Stimulated activated CD4-positive, alpha-beta T cell treated with anti-CD3 and anti-CD28 coated beads, Interleukin-15, amount 100 ng/mL, for 1 hour (primary cell): Measurements from ENCODE around the gene PMPCA.

Source experiments
- DNase-seq, 2 donors: peaks; one replicate each; pipeline ENCODE4 v3.0.0-alpha.2; 2020; ENCODE audit warnings: low read depth in 1 of 2, low spot score in 1 of 2

The PMPCA gene

DNA sequence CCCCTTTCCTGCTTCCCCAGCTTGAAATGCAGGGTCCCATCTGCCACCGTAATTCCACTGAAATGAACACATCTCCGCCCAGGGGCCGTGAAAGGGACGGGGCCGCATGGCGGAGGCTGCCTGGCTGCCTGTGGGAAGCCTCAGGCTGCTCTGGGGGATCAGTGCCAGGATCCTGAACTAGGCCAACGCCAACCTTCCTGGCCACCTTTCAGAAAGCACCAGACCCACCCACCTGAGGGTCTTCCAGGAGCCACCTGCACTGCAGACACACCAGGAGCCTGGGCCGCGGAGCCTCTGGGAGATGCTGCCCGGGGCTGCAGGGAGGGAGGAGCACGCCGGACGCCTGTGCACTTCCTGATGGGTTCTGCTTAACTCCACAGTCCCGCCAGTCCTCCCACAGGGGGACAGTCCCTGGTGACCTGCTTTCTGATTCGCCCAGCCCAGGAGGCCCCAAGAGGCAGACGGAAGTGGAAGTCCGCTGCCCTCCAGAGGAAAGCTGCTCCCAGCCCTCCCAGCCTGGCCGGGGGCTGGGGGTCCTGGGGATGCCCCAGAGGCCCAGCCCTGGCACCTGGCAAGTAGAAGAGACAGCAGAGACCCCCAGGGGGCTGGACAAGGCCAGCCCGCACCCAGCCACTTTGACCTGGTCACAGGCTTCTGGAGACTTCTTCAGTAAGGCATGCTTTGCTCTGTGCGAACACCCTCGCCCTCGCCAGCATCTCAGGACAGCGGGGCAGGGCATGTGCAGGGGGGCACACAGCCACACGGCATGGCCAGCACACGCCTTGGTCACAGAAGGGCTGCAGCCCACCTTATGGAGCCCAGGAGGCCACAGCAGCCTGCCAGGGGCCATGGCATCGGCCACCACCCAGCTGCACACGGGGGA lies 36.9 kb upstream of the PMPCA start, which contains the start of gene CARD9:
CARD9 (minus strand) TSS at position 370 of the 883 bp plus-strand sequence. CDS start 1,591 bp downstream, outside the sequence.
- DNase-seq, result no peak

DNA sequence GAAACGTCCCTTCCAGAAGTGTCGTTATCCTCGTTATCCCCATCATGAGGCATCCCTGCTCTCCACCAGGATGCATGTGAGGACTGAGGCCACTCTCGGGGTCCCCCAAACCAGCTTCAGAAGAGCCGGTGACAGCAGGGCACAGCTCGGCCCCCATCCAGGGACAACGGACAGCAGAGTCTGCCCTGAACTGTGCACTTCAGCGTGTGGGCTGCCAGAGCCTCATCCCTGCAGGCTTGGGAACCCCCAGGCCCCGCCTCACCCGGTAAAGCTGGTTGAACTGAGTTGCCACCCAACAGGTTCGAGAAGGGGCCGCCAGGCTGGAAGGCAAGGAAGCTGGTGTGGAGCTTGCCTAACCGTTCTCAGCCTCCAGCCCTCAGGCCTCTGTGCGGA lies 36.3 kb upstream of the PMPCA start:
- no peak for DNase-seq

DNA sequence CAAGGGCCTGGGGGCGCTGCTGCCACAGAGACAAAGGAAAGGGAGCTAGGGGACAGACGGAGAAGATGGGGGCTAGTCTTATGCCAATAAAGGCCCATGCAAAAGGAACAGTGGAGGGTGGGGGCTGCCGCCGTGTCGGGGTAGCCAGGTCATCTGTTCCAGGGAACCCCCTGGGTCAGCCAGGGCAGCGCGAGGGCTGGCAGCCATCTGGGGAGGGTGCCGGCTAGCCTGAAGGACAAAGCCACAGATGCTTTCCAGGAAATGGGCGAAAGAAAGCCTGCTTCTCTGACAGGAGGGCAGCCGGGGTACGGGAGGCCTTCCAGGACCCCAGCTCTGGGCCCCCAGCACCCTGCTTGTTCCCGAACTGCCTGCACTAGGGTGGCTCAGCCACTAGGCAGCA lies 35.4 kb upstream of the PMPCA start:
- no peak for DNase-seq

DNA sequence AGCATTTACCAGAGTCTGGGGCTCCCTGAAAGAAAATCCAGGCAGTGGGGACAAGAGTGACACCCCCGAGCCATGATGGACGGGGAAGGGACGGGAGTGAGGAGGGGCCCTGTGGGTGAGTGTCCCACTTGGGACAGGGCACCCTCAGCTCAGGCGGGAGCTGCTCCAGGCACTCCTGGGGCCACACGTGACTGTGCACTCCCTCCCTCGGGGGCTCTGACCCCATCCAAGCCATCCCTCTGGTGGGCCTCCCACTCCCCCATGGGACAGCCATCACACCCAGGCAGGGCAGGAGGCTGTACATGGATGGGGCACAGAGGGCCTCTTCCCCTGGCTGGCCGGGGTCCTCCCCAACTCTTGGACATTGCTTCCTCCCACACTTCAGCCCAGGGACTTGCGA lies 34.0 kb upstream of the PMPCA start:
- DNase-seq, result no peak

DNA sequence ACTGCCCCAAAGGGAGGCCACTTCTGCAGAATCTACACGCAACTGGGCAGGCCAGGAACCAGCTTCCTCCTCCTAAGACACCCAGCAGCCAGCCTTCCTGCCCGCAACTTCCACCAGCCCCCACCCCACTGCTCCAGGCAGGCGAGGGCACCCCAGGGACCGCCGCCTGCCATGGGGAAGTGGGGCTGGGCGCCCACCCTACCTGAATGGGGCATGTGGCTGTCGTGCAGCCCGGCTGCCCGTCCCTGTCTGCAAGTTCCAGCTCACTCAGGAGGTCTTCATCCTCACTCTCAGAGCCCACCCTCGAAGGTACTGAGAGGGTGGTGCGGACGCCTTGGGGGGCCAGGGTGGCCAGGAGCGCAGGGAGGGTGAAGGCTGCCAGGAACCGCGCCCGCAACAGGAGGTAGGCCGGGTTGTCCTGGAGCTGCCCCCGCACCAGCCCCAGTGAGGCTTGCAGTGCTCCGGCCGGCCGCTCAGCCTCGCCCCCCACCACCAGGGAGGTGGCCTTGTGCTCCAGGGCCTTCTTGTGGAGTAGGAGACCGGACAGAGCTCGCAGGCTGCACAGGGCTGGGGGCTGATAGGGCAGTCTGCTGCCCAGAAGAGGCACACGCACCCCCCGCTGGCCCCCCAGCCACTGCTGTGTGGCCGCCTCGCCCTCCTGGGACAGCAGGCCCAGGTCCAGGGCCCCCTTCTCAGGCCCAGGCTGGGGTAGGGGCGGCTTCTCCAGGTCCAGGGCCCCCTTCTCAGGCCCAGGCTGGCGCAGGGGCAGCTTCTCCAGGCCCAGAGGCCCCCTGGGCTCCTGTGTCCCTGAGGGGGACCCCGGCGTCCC lies 32.9 kb upstream of the PMPCA start:
- DNase-seq, result no peak

DNA sequence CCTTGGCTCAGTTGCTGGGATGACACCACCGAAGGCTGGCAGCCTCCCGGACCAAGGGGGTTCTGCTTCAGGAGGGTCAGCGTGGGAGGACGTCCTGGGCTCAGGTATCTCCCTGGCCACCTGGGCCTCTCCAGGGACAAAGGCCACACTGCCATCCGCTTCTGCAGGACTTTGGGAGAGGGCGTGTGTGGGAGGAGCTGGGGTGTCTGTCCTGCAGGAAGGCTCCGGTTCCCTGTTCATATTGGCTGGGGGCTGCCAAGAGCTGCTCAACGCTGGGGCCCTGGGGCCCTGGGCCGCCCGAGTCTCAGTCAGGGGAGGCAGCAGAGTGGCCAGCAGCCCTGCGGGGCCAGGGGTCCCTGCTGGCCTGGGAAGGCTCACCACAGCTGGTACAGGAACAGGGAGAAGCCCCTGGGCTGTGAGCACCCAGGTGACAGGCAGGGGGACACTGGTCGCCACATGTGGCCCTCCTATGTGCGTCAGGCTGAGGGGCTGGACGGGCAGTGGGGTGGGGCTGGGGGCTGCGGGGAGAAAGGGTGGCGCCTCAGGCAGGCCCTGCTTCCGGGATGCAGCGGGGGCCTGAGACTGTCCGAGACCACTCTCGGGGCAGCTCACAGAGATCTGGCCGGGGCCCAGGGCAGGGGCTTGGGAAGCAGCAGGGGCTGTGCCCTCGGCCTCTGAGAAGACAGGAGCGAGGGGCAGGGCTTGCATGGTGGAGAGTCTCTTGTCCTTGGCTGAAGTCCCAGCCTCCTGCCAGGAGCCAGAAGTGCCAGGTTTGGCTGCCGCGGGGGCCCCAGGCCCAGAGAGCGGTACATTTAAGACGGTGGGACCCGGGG lies 32.1 kb upstream of the PMPCA start:
- no peak for DNase-seq

DNA sequence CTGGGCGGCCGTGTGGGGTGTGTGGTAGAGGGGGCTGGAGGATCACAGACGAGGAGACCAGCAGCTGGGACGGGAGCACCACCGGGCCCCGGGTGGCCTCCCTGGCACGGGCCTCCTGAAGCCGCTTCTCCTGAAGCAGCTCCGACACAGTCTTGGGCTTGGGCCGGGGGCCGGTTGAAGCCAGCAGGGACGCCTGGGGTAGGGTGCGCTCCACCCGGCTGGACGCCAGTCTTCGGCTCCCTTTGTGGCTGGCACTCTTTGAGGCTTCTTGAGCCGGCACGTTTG lies 31.5 kb upstream of the PMPCA start:
- no peak for DNase-seq

DNA sequence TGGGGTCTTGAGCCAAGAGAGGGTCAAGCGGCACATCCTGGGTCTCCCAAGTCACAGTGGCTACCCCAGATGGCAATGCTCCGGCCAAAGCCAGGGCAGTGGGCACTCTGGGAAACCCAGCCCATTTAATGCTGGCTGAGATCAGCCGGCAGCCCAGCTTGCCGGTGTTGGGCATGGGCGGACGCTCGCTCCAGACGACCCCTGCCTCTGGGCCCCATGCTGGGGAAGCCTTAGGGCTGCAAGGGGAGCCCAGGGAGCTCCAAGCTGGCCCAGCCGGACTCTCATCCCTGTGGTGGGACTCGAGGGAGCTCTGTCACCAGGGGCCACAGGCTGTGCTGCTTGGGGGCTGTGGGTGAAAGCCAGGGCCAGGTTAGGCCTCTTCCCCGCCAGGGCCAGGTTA lies 31.1 kb upstream of the PMPCA start:
- no peak for DNase-seq

DNA sequence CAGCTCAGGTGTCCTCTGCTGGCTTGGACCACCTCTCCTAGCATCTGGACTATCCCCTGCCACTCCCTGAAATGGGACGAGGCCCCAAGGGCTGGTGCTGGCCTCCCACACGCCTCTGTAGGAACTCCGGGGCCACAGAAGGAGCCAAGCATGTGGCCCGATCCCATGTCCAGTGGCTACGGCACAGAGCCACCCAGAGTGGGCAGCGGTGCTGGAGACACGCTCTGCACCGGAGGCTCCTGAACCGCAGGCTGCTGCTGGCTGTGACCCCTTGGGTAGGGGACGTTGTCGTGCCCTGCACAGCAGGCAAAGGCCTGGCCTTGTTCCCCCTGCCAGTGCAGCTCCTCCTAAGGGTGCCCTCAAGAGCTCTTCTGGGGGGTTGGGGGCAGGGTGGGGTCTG lies 30.6 kb upstream of the PMPCA start:
- no peak for DNase-seq

DNA sequence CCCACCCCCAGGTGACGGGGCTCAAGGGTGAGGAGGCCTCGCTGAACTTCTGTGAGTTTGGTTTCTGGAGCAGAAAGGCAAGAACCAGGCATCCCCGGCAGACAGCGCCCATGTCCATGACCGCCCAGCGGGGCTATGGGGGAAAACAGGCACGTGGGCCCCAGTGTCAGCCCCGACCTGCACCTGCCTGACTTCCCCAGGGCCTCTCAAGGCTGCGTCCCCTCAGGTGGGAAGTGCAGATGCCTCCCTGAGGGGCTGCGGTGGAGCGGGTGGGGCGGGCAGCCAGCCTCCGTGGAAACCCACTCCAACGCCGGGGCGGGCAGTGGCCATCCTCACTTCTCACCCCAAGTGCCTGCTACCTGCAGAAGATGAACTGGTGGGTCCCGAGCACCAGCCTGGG lies 30.1 kb upstream of the PMPCA start:
- no peak for DNase-seq

DNA sequence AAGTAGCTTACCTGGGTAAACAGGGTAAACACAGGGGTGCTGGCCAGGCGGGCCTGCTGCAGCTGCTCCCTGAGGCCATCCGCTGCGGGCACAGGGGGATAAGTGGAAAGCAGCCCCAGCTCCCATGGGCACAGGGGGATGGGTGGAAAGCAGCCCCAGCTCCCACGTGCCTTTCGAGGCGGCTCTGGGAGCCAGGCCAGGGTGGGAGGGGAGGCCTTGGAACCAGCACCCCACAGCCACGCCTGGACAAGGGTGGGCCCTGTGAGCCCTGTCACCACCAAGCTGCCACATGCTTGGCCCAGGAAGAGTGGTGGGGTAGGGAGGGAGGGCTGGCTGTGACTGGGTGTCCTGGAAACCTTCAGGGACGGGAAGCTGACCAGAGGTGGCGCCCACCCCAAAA lies 29.1 kb upstream of the PMPCA start:
- no peak for DNase-seq

DNA sequence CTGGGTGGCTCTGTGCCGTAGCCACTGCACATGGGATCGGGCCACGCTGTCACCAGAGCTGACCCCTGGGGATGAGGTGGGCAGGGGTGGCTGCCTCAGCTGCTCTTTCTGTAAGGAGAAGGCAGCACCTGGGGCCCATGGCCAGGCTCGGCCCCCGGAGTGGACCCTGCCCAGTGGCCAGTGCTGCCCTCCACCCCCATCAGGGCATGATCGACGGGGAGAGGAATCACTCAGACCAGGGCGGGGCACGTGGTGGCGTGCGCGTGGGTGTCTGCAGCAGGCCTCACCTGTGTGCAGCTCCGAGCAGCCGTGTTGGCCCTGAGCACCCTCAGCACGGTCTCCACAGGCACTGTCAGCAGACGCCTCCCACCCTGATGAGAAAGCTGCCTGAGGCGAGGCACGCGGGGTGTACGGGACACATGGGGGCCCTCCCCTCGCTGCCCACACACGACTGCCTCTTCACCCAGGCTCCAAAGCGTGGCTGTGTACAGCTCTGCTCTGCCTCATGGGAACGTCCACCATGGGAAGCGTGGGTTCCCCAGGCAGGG lies 28.4 kb upstream of the PMPCA start:
- no peak for DNase-seq

DNA sequence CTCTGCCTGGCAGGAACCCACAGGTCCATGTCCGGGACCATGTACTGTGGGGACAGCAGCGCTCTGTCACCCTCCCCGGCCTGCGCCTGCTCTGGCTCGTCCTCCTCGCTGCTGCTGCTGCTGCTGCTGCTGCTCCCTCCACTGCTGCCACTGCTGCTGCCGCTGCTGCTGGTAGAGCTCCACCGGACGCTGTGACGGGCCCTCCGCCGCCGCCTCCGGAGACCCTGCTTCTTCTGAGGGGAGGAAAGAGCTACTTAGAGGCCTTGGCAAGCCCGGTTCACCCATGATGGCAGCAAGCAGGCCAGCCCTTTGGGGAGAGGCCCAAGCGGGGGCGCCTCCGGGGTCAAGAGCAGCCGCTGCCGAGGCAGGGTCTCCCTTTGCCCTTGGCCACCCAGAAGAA lies 27.0 kb upstream of the PMPCA start:
- DNase-seq, result no peak

DNA sequence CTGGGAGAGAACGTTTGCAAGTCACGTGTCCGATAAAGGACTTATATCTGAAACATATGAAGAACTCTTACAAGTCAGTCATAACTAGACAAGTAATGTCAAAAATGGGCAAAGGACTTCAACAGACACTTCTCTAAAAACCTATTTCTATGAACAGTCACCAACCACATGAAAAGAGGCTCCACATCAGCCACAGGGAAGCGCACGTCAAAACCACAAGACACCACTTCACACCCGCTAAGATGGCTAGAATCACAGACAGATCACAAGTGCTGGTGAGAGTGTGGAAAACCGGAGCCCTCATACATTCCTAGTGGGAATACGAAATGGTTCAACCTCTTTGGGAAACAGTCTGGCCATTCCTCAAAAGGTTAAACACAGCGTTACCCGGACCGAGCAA lies 25.4 kb upstream of the PMPCA start:
- no peak for DNase-seq

DNA sequence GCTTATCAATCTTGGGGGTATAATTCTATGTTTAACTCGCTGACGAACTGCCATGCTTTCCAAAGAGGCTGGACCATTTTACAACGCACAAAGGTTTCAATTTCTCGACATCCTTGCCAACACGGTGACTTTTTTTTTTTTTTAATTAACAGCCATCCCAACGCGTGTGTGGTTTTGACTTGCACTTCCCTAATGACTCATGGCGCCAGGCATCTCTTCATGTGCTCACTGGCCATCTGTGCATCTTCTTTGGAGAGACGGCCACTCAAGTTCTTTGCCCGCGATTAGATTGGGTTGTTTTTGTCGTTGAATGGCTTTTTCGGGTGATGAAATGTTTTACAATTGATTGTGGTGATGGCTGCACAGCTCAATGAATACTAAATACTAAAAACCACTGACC lies 24.4 kb upstream of the PMPCA start:
- no peak for DNase-seq

DNA sequence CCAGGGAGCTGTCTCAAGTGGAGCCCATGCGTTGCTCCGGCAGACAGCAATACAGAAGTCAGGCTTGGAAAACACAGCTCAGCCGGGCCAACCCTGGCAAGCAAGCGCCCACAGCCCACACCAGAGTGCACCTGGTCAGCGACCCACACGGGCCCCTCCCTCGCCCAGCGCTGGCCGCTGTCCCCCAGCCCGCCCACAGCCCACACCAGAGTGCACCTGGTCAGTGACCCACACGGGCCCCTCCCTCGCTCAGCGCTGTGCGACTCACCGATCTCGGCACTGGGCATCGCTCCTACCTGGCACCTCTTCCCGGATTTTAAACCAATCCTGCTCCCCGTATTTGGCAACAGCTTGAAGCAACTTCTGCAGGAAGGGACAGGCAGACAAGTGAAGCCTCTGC lies 23.2 kb upstream of the PMPCA start:
- no peak for DNase-seq

DNA sequence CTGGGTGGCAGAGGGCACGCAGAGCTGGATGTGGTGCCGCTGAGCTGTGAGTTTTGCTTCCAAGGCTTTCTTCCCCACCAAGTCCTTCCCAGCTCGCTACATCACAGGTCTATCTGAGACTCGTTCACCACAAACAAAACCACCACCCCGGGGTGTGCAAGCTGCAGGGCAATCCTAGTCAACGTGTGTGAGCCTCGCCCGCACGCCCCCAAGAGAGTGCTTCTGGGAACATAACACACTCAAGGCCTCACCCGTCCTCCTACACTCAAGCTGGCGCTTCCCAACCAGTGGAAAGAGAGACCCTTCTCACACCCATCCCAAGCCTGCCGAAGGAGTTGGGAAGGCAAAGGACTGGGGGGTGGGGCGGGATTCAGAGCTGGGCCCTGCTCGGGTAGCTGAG lies 21.1 kb upstream of the PMPCA start:
- DNase-seq, result no peak

DNA sequence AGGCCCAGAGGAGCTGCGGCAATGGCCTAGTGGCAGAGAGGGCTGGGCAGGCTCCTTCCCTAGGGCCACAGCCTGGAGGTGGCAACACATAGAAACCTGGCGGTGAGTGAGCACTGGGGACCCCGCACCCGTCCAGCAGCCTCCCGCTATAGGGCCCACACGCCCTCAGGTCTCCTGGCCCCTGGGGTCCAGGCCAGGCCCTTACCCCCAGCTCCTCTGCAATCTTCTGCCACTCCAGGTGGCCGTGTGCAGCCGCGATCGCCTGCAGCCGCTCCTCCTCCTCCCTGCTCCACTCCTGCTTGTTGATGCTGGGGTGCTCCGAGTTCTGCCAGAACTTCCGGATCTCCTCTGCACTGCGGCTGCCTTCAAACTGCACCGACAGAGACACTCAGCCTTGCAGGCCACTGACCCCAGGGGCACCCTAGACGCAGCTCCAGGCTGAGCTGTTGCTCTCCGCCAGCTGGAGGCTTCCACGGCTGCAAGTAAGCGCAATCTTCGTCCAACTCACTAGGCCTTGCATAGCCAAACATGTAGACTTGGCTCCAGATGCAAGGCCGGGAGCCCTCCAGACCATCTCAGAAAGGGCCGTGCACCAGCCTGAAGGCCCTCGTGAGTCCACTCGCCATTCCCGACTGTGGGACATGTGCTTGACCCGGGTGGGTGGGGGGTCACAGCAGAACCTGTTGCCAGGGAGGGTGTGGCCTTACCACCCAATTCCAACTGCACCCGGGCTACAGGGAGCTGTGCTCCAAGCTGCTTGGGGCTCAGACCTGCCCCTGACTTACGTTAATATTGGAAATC lies 18.5 kb upstream of the PMPCA start:
- DNase-seq, result no peak

DNA sequence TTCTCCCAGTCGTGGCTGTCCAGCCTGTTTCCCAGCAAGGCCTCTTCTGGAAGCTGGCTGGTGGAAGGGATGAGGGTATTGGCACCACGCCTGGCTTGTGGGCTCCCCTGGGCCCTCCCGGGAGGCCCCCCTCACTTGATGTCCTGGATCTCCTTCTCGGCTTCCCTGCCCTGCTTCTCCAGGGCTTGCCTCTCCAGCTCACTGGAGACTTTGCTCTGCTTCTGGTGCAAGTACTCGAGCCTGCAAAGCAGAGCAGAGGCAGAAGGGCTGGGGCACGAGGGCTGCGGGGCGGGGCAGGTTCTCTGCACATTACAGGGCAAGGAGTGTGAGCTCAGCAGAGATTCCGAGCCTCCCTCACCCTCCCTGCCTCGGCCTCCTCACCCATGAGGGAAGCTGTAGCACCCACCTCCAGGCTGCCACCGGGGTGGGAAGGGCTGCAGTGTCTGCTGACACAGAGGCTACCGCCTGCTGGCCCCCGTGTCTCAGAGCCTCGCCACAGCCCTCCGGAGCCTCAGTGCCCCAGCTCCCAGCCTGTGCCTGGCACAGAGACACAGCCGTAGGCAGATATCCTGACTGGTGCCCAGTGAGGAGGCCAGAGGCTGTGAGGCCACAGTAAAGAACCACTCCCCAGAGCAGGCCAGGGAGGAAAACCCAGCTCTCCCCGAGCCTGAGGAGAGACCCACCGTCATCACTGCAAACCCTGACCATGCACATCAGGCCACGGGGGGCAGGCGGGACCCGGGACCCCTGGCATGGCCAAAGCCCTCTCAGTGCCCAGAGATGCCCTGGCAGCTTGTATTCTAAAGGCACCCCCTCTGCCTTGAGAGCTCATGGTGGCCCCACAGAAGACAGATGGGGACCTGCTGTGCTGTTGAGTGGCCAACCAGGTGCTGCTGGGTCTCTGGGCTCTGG lies 17.7 kb upstream of the PMPCA start:
- no peak for DNase-seq

DNA sequence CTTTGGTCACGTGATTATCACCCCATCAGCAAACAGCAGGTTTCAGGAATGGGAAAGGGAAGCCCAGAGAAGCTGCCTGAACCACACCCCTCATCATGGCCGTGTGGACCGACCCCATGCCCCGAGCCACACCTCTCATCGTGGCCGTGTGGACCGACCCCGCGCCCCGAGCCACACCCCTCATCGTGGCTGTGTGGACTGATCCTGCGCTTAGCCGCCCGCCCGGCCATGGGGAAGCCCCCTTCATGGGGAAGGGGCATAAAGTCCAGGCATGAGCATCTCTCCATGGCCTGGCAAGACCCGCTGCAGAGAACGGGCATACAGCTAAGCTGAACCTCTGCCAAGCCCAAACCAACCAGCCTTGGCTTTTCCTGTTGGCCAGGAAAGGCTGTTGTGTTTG lies 16.9 kb upstream of the PMPCA start:
- no peak for DNase-seq
